Measurements from ENCODE around the gene NAV1. TPM values are rescaled to one million over a fixed set of nuclear protein-coding genes. Genes with fewer than 3 reads are reported as not detected.
"Not testable (repeated sequence)": the region's sequence is repeated elsewhere in the genome, so short reads cannot be mapped to it uniquely, and the experiment has no call there.

NAV1 gene
- total RNA-seq, 4 donors from 2014 or later = 13.0 to 40.6 (median 16.9) TPM

GRCh38 chr1:201518071-201518470 lies 20.9 kb upstream of the NAV1 start:
- peaks cover 0 to 6% (median 3%) of the 10 kb centered on the region in 4 donors for H3K4me1 ChIP-seq
- no peak for DNase-seq
- in situ Hi-C loops (cut with MboI; ENCODE audit: low pct_ligation_motif_present in 1 of 4, low pct_unique_long_range_greater_than_20kb in 1 of 4, low sequenced_read_pairs in 3 of 4) (no loop called here), intact Hi-C loops (cut with DNase I; ENCODE audit: low total_unique reads) (no loop called here)
- WGBS, 2 donors (ENCODE audit: low coverage in 1 of 2) = 80 to 88% methylated on average over 2 to 5 of the region's 5 CpGs
- H3K27ac ChIP-seq = no peak overlapping the region
- no peaks in the 10 kb centered on the region for H3K36me3 ChIP-seq
- no peaks in the 10 kb centered on the region for H3K9me3 ChIP-seq
- no peak for TF ChIP-seq CTCF (IDR thresholded peaks at IDR 0.05)
- TF ChIP-seq POLR2AphosphoS5 (IDR thresholded peaks at IDR 0.05) = no peak
- no peak for TF ChIP-seq EP300 (IDR thresholded peaks at IDR 0.05; ENCODE audit: low read depth)
- no peak for TF ChIP-seq POLR2A (IDR thresholded peaks at IDR 0.05)
- H3K27me3 ChIP-seq = no peaks in the 10 kb centered on the region
- H3K4me3 ChIP-seq = no peak overlapping the region

GRCh38 chr1:201520046-201520575 lies 18.8 kb upstream of the NAV1 start:
- intact Hi-C loops (cut with DNase I; ENCODE audit: low total_unique reads); H3K9me3 ChIP-seq; H3K27ac ChIP-seq; H3K4me1 ChIP-seq; DNase-seq; in situ Hi-C loops (cut with MboI; ENCODE audit: low pct_ligation_motif_present in 1 of 4, low pct_unique_long_range_greater_than_20kb in 1 of 4, low sequenced_read_pairs in 3 of 4); H3K36me3 ChIP-seq; H3K27me3 ChIP-seq; H3K4me3 ChIP-seq: not testable (repeated sequence)
- 50 to 80% methylated on average over 2 to 14 of the region's 14 CpGs for WGBS, 2 donors (ENCODE audit: low coverage in 1 of 2)

GRCh38 chr1:201525193-201525778 lies 13.6 kb upstream of the NAV1 start:
- no peaks in the 10 kb centered on the region for H3K36me3 ChIP-seq
- H3K27ac ChIP-seq = no peak overlapping the region
- intact Hi-C loops (cut with DNase I; ENCODE audit: low total_unique reads) (no loop called here), in situ Hi-C loops (cut with MboI; ENCODE audit: low pct_ligation_motif_present in 1 of 4, low pct_unique_long_range_greater_than_20kb in 1 of 4, low sequenced_read_pairs in 3 of 4) (no loop called here)
- no peaks in the 10 kb centered on the region for H3K9me3 ChIP-seq
- no peaks in the 10 kb centered on the region for H3K27me3 ChIP-seq
- 97 to 100% methylated on average over 1 of the region's 1 CpG for WGBS, 2 donors (ENCODE audit: low coverage in 1 of 2)
- H3K4me1 ChIP-seq = no peaks in the 10 kb centered on the region
- no peak for DNase-seq
- no peak overlapping the region for H3K4me3 ChIP-seq
- TF ChIP-seq EP300 (IDR thresholded peaks at IDR 0.05; ENCODE audit: low read depth) = no peak
- TF ChIP-seq CTCF (IDR thresholded peaks at IDR 0.05) = no peak
- TF ChIP-seq POLR2AphosphoS5 (IDR thresholded peaks at IDR 0.05) = no peak
- TF ChIP-seq POLR2A (IDR thresholded peaks at IDR 0.05) = no peak

- Histone ChIP-seq H3K36me3 (no peaks in the 10 kb centered on the region), H3K4me1 (peaks cover 0 to 13% (median 0%) of the 10 kb centered on the region in 4 donors), H3K27me3 (no peaks in the 10 kb centered on the region), H3K4me3 (no peak overlapping the region), H3K27ac (no peak overlapping the region), H3K9me3 (no peaks in the 10 kb centered on the region)
- DNase-seq = no peak
- in situ Hi-C loops (cut with MboI; ENCODE audit: low pct_ligation_motif_present in 1 of 4, low pct_unique_long_range_greater_than_20kb in 1 of 4, low sequenced_read_pairs in 3 of 4) (no loop called here), intact Hi-C loops (cut with DNase I; ENCODE audit: low total_unique reads) (no loop called here)
- WGBS, 2 donors (ENCODE audit: low coverage in 1 of 2) = 91 to 97% methylated on average over 5 of the region's 5 CpGs
- TF ChIP-seq EP300 (IDR thresholded peaks at IDR 0.05; ENCODE audit: low read depth) (no peak), POLR2A (IDR thresholded peaks at IDR 0.05) (no peak), POLR2AphosphoS5 (IDR thresholded peaks at IDR 0.05) (no peak), CTCF (IDR thresholded peaks at IDR 0.05) (no peak)
Measured at GRCh38 chr1:201527879-201528278, 11.0 kb upstream of the NAV1 start.
